Ovary (tissue), 3 donors: ENCODE data around the gene SH3RF3.

Experiments
- CTCF ChIP-seq, 3 donors: fragments of 450-650 bp in 2 of 3; fragments of 200-600 bp in 1 of 3; IDR thresholded peaks; one replicate each; pipeline versions ENCODE4 v1.5.1 to v1.8.0; 2016 to 2022; ENCODE audit warnings: antibody characterized with exemption in 3 of 3, mild to moderate bottlenecking in 1 of 3
- POLR2A ChIP-seq: fragments of 450-650 bp; IDR thresholded peaks from one replicate; pipeline ENCODE4 v1.6.1; 2017; ENCODE audit warnings: antibody characterized with exemption, mild to moderate bottlenecking, moderate library complexity
- donor health status: DM: no; HTN: no; CAD: no.

DNA sequence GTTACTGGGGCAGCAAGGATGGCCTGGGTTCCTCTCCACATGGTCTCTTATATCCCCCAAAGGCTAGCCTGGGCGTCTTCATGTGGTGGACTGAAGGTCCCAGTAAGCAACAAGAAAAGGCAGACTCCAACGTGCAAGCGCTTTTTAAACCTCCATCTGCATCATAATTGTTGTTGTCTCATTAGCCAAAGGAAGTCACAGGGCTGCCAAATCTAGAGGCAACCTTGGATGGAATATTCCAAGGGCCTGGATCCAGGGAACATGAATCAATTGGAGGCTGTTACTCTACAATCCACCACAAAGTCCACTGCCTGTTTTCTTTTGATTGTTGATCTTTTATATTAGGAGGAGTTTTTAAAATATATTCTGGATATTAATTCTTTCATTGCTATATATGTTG lies 118.8 kb downstream of the SH3RF3 start:
- no peak for TF ChIP-seq CTCF (IDR thresholded peaks at IDR 0.05)
- no peak for TF ChIP-seq POLR2A
